HG02798 (cell line): ENCODE data around the gene MYH14.
"Not testable (repeated sequence)": the region's sequence is repeated elsewhere in the genome, so short reads cannot be mapped to it uniquely, and the experiment has no call there.

Source experiments
- ATAC-seq: cut with Tn5 transposase; IDR thresholded peaks from one replicate; pipeline ENCODE4 v1.9.1; 2021; ENCODE audit warnings: mild to moderate bottlenecking; ENCODE audit not compliant: unreplicated experiment, poor library complexity

Gene MYH14

GRCh38 chr19:50222691-50223438, 19.4 kb downstream of the MYH14 start:
- no peak for ATAC-seq

GRCh38 chr19:50223439-50223716, 20.0 kb downstream of the MYH14 start:
- ATAC-seq: no peak

- ATAC-seq: no peak
These were observed 21.7 kb downstream of the MYH14 start for GRCh38 chr19:50224986-50225747.

- ATAC-seq: no peak
These were observed 23.1 kb downstream of the MYH14 start for GRCh38 chr19:50226536-50226935.

- not testable (repeated sequence) for ATAC-seq
These were observed 24.7 kb downstream of the MYH14 start for GRCh38 chr19:50228153-50228552.

- ATAC-seq: no peak
These were observed 27.2 kb downstream of the MYH14 start for GRCh38 chr19:50230379-50231351.

- not testable (repeated sequence) for ATAC-seq
These were observed 28.0 kb downstream of the MYH14 start for GRCh38 chr19:50231417-50231816.

GRCh38 chr19:50231821-50232220, 28.4 kb downstream of the MYH14 start:
- ATAC-seq: no peak

- no peak for ATAC-seq
These were observed 29.2 kb downstream of the MYH14 start for GRCh38 chr19:50232600-50232999.

- no peak for ATAC-seq
These were observed 30.0 kb downstream of the MYH14 start for GRCh38 chr19:50233308-50233910.

GRCh38 chr19:50237493-50237892, 34.1 kb downstream of the MYH14 start:
- ATAC-seq: not testable (repeated sequence)

GRCh38 chr19:50238043-50238442, 34.6 kb downstream of the MYH14 start:
- ATAC-seq: no peak

- ATAC-seq: no peak
These were observed 36.6 kb downstream of the MYH14 start for GRCh38 chr19:50239921-50240590.

GRCh38 chr19:50242581-50242980, 39.2 kb downstream of the MYH14 start:
- ATAC-seq: no peak

GRCh38 chr19:50244695-50245094, 41.3 kb downstream of the MYH14 start:
- ATAC-seq: no peak

GRCh38 chr19:50248413-50248812, 45.0 kb downstream of the MYH14 start:
- no peak for ATAC-seq

GRCh38 chr19:50248826-50249225, 45.4 kb downstream of the MYH14 start:
- no peak for ATAC-seq

- ATAC-seq: no peak
These were observed 46.2 kb downstream of the MYH14 start for GRCh38 chr19:50249636-50250035.

- ATAC-seq: no peak
These were observed 47.2 kb downstream of the MYH14 start for GRCh38 chr19:50250450-50251136.
